Astrocyte of the spinal cord (primary cell): ENCODE data around the gene ZNF154.
"Not testable (repeated sequence)": the region's sequence is repeated elsewhere in the genome, so short reads cannot be mapped to it uniquely, and the experiment has no call there.

Source experiments
- DNase-seq: peaks from one replicate; pipeline ENCODE4 v3.0.0; 2011; ENCODE audit warnings: low read depth, low spot score
- H3K4me3 ChIP-seq: 2 replicates; pipeline ENCODE4 v1.5.1; 2011; ENCODE audit warnings: low read depth, mild to moderate bottlenecking, low read length, moderate library complexity
- CTCF ChIP-seq: IDR thresholded peaks from 2 replicates; pipeline ENCODE4 v1.5.1; 2012; ENCODE audit warnings: low read depth, mild to moderate bottlenecking, low read length, inconsistent platforms
- in situ Hi-C: cut with HindIII; loops from 2 replicates; pipeline ENCODE4 v1.10.0; 2017; ENCODE audit warnings: low sequenced_read_pairs

Gene ZNF154

DNA sequence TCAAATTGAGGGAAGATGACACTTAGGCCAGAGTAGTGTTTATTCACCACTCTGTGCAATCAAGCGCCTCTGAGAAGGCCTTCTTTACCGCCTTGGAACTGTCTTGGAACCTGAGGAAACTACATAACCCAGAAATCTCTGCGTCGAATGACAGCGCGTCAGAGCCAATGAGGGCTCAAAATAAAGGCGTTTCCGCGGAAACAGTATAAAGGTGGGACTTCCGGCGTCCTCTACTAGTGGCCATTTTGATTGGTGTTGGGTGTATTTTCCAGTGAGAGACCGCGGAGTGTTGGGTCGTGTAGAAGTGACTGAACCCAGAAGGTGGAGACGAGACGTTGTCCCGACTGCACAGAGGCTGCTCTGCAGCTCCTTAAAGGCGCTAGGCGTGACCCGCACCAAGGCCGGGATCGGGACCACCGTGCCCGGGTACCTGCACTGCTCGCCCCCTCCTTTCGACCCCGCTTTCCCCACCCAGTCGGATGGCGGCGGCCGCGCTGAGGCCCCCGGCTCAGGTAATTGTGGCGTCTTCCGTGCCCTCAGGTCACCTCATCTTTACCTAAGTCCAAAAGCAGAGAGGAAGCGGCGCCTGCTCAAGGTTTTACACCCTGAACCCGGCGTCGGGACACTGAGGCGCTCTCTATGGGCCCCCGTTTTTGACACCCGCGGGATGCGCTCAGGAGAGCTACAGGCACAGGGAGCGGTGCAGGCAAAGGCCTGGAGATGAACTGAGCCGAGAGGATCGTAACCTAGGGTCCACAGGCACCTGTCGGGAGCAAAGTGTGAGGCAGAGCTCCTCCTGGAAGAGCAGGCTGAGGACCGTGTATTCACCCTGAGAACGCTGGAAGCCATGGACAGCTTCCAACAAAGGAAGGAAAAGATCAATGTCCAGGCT lies 37.8 kb upstream of the ZNF154 start, which contains the start of gene ZNF776:
ZNF776 (plus strand) TSS at position 236 of the 892 bp plus-strand sequence; CDS start at position 480, 244 bp downstream.
- peak; percentile 92 for DNase-seq
- TF ChIP-seq CTCF = no peak
- in situ Hi-C loops = no loop called here
- H3K4me3 ChIP-seq = peak within 1 kb of the TSS; percentile 93

DNA sequence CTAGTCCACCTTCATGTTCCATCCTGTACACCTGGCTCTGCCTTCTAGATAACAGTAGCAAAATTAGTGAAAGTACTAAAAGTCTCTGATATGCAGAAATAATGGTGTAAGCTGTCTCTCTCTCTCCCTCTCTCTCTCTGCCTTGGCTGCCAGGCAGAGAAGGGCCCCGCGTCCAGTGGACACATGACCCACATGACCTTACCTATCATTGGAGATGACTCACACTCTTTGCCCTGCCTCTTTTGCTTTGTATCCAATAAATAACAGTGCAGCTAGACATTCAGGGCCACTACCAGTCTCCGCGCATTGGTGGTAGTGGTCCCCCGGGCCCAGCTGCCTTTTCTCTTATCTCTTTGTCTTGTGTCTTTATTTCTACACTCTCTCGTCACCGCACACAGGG lies 29.8 kb upstream of the ZNF154 start:
- in situ Hi-C loops, H3K4me3 ChIP-seq, DNase-seq: not testable (repeated sequence)

GRCh38 chr19:57738320-57738719 lies 29.3 kb upstream of the ZNF154 start:
- peak; percentile 49 for TF ChIP-seq CTCF
- in situ Hi-C loops, H3K4me3 ChIP-seq: not testable (repeated sequence)
- DNase-seq = peak; percentile 35

- no peak for DNase-seq
- no peak overlapping the region for H3K4me3 ChIP-seq
- in situ Hi-C loops = no loop called here
- no peak for TF ChIP-seq CTCF
Observed at GRCh38 chr19:57720878-57721277, 11.9 kb upstream of the ZNF154 start.

DNA sequence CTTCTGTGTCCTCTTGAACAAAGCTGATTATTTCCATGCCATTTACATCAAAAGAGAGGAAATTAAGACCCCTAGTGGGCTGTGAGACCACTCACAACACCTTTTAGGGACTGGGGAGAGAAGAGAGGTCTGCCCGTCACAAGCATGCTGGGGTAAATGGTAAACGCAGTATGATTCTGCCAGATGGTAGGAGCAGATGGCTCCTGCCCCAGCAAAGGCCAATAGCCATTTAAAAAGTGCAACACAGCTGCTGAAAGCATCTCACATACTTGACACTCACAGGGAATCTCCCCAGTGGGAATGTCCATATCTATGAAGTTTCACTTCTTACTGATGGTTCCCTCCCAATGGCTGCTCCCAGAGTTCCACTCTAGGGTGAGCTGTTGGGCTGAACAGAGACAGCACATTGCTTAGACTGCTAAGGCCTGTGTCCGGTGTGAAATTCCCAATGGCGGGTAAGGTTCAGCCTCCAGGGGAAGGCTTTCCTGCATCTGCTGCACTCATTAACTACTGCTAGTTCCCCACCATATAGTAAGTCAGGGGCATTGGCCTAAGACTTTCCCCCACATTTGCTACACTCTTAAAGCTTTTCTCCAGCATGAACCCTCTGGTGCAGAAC lies 11.0 kb upstream of the ZNF154 start:
- in situ Hi-C loops = no loop called here
- DNase-seq = no peak
- H3K4me3 ChIP-seq = no peak overlapping the region
- no peak for TF ChIP-seq CTCF

- no peak for DNase-seq
- in situ Hi-C loops = no loop called here
Observed at GRCh38 chr19:57719424-57719823, 10.4 kb upstream of the ZNF154 start.

More at GRCh38 chr19:57719424-57719823, 10.4 kb upstream of the ZNF154 start:
- TF ChIP-seq CTCF = no peak
- H3K4me3 ChIP-seq = no peak overlapping the region
